AG04450 (cell line): ENCODE measurements around the gene PDE4D. TPM values are rescaled to one million over a fixed set of nuclear protein-coding genes. Genes with fewer than 3 reads are reported as not detected.

Source experiments
- CTCF ChIA-PET: fragments of 300-600, 350-600 bp; formaldehyde crosslinking; extraction: SDS; loops from one replicate; lab custom pipeline; 2022; ENCODE audit warnings: antibody characterized with exemption, inconsistent platforms; lab: Charles Lee
- POLR2A ChIA-PET: fragments of 350-600 bp; formaldehyde crosslinking; extraction: SDS; loops from one replicate; lab custom pipeline; 2021; ENCODE audit warnings: antibody characterized with exemption, inconsistent platforms; lab: Yijun Ruan, JAX
- DNase-seq: peaks from one replicate; pipeline ENCODE4 v3.0.0-alpha.2; 2011; ENCODE audit warnings: low read depth, low spot score
- H3K27ac ChIP-seq: one replicate; pipeline ENCODE4 v1.5.1; 2012; ENCODE audit warnings: low read depth, low read length, control low read depth
- H3K27me3 ChIP-seq: one replicate; pipeline ENCODE4 v1.6.0; 2012; ENCODE audit warnings: low read length; ENCODE audit not compliant: control insufficient read depth, insufficient read depth
- H3K4me3 ChIP-seq: 2 replicates; pipeline ENCODE4 v1.5.1; 2011; ENCODE audit warnings: mild to moderate bottlenecking, low read depth, low read length, control low read depth
- H3K9me3 ChIP-seq: 2 replicates; pipeline ENCODE4 v1.5.1; 2012; ENCODE audit warnings: low read length; ENCODE audit not compliant: control insufficient read depth, insufficient read depth
- polyA plus RNA-seq: library from polyadenylated mRNA; depleted of rRNA; stranded (reverse); fragments of >200 nt; gene quantifications from 2 replicates; pipeline ENCODE4 v1.2.3, GENCODE V29; 2011
- TF ChIP-seq, protein P1 (sequence below): IDR thresholded peaks from 2 replicates; pipeline ENCODE4 v1.5.1; 2011; ENCODE audit warnings: low read depth, low read length, control low read depth, inconsistent platforms

PDE4D gene
- polyA plus RNA-seq, 1 experiment = 12.0 TPM

DNA sequence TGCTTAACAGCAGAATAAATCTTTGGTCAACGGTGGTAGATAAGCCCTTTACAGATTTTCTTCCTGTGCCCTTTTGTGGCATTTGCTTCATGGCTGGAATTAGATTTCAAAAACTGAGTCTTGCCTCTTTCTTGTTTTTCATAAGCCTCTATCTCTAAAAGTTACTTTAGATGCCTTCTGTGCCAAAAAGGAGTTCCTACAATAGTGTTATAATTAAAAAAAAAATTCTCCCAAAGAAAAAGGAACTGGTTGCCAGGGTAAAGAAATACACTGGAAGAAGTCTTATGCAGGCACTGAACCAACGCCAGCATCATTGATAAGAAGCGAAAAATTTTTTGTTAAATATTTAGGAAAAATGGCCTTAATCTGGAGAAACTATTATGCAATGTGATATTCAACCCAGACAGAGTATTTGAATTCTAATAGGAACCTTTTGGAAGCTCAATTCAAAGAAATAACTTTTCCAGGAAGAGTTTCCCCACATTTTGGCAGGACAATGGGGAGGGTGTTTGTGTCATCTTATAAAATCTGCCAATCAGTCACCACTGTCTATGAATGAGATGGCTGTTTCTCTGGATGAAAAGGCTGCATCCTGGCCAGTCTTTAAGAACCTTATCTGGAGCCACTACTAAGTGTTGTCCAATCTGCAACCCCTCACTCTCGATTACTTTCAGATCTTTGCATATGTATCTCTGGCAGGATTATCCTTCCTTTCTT is 608.1 kb downstream of the PDE4D start:
- H3K9me3 ChIP-seq = no peaks in the 10 kb centered on the region
- no peak for DNase-seq
- no peak overlapping the region for H3K4me3 ChIP-seq
- H3K27me3 ChIP-seq = no peaks in the 10 kb centered on the region
- ChIA-PET CTCF (no interaction called here), POLR2A (no interaction called here)
- no peak overlapping the region for H3K27ac ChIP-seq
- TF ChIP-seq, protein P1, sequence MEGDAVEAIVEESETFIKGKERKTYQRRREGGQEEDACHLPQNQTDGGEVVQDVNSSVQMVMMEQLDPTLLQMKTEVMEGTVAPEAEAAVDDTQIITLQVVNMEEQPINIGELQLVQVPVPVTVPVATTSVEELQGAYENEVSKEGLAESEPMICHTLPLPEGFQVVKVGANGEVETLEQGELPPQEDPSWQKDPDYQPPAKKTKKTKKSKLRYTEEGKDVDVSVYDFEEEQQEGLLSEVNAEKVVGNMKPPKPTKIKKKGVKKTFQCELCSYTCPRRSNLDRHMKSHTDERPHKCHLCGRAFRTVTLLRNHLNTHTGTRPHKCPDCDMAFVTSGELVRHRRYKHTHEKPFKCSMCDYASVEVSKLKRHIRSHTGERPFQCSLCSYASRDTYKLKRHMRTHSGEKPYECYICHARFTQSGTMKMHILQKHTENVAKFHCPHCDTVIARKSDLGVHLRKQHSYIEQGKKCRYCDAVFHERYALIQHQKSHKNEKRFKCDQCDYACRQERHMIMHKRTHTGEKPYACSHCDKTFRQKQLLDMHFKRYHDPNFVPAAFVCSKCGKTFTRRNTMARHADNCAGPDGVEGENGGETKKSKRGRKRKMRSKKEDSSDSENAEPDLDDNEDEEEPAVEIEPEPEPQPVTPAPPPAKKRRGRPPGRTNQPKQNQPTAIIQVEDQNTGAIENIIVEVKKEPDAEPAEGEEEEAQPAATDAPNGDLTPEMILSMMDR = no peak

DNA sequence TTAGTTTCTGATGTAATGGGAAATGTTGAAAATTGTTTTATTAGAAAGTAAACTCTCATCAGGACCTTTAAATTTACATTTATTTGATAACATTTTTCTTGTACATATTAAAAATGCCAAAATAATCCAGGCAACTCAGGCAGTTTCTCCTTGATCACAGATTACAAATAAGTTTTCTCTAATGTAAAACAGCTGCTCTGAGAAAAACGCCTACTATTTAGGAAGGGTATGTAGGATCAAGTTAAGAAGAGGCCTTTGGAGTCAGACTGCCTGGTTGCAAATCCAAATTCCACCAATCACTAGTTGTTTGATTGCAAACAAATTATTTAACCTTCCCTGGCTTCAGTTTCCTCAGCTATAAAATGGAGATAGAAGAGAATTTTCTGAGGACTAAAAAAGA is 610.8 kb downstream of the PDE4D start:
- no peak overlapping the region for H3K4me3 ChIP-seq
- ChIA-PET CTCF (interaction anchor here (1.0 to 1.8 kb wide), 2 partner anchors 85 to 396 kb away, joined by 3 to 6 read pairs; no protein-coding TSS in a partner anchor), POLR2A (no interaction called here)
- no peaks in the 10 kb centered on the region for H3K9me3 ChIP-seq
- TF ChIP-seq, protein P1 = no peak
- DNase-seq = no peak
- H3K27ac ChIP-seq = no peak overlapping the region
- H3K27me3 ChIP-seq = no peaks in the 10 kb centered on the region

DNA sequence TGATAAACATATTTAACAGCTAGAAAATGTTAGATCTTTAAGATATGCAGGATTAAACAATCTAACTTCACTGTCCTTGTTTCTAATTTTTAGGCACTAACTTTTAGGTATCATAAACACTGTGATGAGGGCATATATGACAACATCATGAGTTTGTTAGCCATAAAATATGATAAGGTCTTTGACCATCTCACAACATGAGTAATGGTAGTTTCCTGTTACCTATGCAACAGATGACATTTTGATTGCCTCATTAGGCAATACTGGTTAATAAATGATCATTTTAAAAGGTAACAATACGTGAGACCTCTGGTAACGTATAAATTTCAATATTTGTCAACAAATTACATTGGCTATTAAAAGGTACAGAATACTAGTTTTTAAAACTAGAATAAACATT is 613.5 kb downstream of the PDE4D start:
- Histone ChIP-seq H3K27me3 (no peaks in the 10 kb centered on the region), H3K4me3 (no peak overlapping the region), H3K9me3 (no peaks in the 10 kb centered on the region), H3K27ac (no peak overlapping the region)
- CTCF ChIA-PET = no interaction called here
- POLR2A ChIA-PET = no interaction called here
- no peak for DNase-seq
- TF ChIP-seq, protein P1 = no peak

DNA sequence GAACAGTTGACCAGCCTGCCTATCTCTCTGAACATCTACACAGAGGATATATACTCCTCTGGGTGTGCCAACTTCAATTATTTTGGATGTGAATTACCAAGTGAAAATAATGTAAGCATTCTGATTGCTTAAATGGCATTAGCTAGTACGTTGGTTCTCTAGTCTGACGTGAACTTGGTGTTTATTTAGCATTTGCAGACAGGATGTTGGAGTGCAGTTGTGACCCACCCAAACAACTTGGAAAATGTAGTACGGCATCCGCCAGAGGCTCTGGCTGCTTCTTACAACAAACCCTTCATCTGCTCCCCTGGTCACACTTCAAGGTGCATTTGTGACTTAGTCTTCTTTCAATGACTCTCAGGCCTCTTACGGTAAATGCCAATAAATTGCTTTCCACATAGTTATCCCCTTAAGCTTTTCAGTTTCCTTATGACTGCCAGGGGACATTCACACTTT is 616.6 kb downstream of the PDE4D start:
- TF ChIP-seq, protein P1 = no peak
- no peak overlapping the region for H3K4me3 ChIP-seq
- no peak for DNase-seq
- H3K9me3 ChIP-seq = no peaks in the 10 kb centered on the region
- POLR2A ChIA-PET = no interaction called here
- H3K27ac ChIP-seq = no peak overlapping the region
- CTCF ChIA-PET = interaction anchor here (1.0 to 1.5 kb wide), 3 partner anchors 89 to 480 kb away, joined by 3 read pairs; no protein-coding TSS in a partner anchor
- H3K27me3 ChIP-seq = no peaks in the 10 kb centered on the region

DNA sequence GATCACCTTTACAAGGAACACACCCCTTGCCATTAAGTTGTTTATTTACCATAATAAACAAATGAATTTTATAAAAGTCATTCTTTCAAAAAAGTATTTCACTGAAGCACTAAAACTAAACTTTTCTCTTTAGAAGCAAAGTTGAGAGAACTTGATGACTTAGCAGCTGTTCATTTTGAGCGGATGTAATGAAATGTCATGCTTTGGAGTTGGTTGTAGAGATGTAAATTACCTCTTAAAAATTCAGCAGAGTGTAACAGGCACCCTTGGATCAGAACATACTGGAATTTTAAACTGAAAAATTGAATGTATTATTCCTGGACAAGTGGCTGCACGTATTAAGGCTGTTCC is 617.2 kb downstream of the PDE4D start:
- TF ChIP-seq, protein P1 = no peak
- no peak for DNase-seq
- Histone ChIP-seq H3K27ac (no peak overlapping the region), H3K4me3 (no peak overlapping the region), H3K27me3 (no peaks in the 10 kb centered on the region), H3K9me3 (no peaks in the 10 kb centered on the region)
- ChIA-PET POLR2A (no interaction called here), CTCF (interaction anchor here (0.7 to 1.5 kb wide), 4 partner anchors 88 to 480 kb away, joined by 3 to 4 read pairs (median 3); no protein-coding TSS in a partner anchor)
